ENCODE results near the gene SPINK7.
"Not testable (repeated sequence)": the region's sequence is repeated elsewhere in the genome, so short reads cannot be mapped to it uniquely, and the experiment has no call there.

Gene SPINK7

GRCh38 chr5:148312153-148312552, at the start of gene SPINK7:
SPINK7 (plus strand) TSS chr5:148312423; CDS start chr5:148312484, 61 bp downstream.
- no peak for DNase-seq

- no peak for DNase-seq
Measured at GRCh38 chr5:148267962-148268361, 44.3 kb upstream of the SPINK7 start.

GRCh38 chr5:148268566-148268965, 43.7 kb upstream of the SPINK7 start, which contains the start of gene SPINK13:
SPINK13 (plus strand) TSS chr5:148268794; CDS start chr5:148270073, 1,279 bp downstream.
- DNase-seq = no peak

- DNase-seq = not testable (repeated sequence)
Measured at GRCh38 chr5:148275129-148275528, 37.1 kb upstream of the SPINK7 start.

- not testable (repeated sequence) for DNase-seq
Measured at GRCh38 chr5:148280893-148281292, 31.3 kb upstream of the SPINK7 start.

GRCh38 chr5:148281336-148281735, 30.9 kb upstream of the SPINK7 start:
- not testable (repeated sequence) for DNase-seq

GRCh38 chr5:148290271-148291195, 21.7 kb upstream of the SPINK7 start:
- peak; percentile 6 for DNase-seq

- no peak for DNase-seq
Measured at GRCh38 chr5:148297731-148298130, 14.5 kb upstream of the SPINK7 start.

GRCh38 chr5:148306446-148306845, 5.8 kb upstream of the SPINK7 start:
- DNase-seq = no peak

GRCh38 chr5:148309019-148309418, 3.2 kb upstream of the SPINK7 start:
- DNase-seq = no peak

GRCh38 chr5:148309746-148310145, 2.5 kb upstream of the SPINK7 start:
- no peak for DNase-seq

- no peak for DNase-seq
Measured at GRCh38 chr5:148311484-148311883, 739 bp upstream of the SPINK7 start.

- DNase-seq = no peak
Measured at GRCh38 chr5:148314187-148314586, 2.0 kb downstream of the SPINK7 start.

GRCh38 chr5:148314731-148315130, 2.5 kb downstream of the SPINK7 start:
- DNase-seq = no peak

GRCh38 chr5:148320011-148320963, 8.1 kb downstream of the SPINK7 start:
- DNase-seq = not testable (repeated sequence)

- no peak for DNase-seq
Measured at GRCh38 chr5:148333262-148333849, 21.1 kb downstream of the SPINK7 start.

GRCh38 chr5:148335259-148335658, 23.0 kb downstream of the SPINK7 start, which contains the start of gene SPINK9:
SPINK9 (plus strand) TSS chr5:148335559; CDS start chr5:148335614, 55 bp downstream.
- DNase-seq = no peak

GRCh38 chr5:148336704-148337435, 24.6 kb downstream of the SPINK7 start:
- no peak for DNase-seq

GRCh38 chr5:148342371-148343045, 30.3 kb downstream of the SPINK7 start:
- DNase-seq = no peak

- DNase-seq = no peak
Measured at GRCh38 chr5:148343046-148343407, 30.8 kb downstream of the SPINK7 start.
